Mesendoderm (in vitro differentiated cells): ENCODE results near the gene DDX54.
"Not testable (repeated sequence)": the region's sequence is repeated elsewhere in the genome, so short reads cannot be mapped to it uniquely, and the experiment has no call there.

Source experiments
- DNase-seq: peaks from one replicate; pipeline ENCODE4 v3.0.0; 2013
- H2AK5ac ChIP-seq: 2 replicates; pipeline ENCODE4 v1.6.1; 2013; ENCODE audit warnings: low read length, inconsistent platforms
- H2BK120ac ChIP-seq: 2 replicates; pipeline ENCODE4 v1.6.1; 2013; ENCODE audit warnings: low read depth, mild to moderate bottlenecking, low read length, moderate library complexity, mixed read lengths
- H2BK15ac ChIP-seq: replicated peaks from 2 replicates; pipeline ENCODE4 v1.6.1; 2013; ENCODE audit warnings: low read depth, mild to moderate bottlenecking, moderate library complexity
- H2BK5ac ChIP-seq: 2 replicates; pipeline ENCODE4 v1.6.1; 2013; ENCODE audit warnings: low read length, inconsistent platforms
- H3K18ac ChIP-seq: 2 replicates; pipeline ENCODE4 v1.6.1; 2013; ENCODE audit warnings: mild to moderate bottlenecking, low read length, mixed read lengths
- H3K23ac ChIP-seq: one replicate; pipeline ENCODE4 v1.6.1; 2013; ENCODE audit warnings: low read length
- H3K27ac ChIP-seq: 2 replicates; pipeline ENCODE4 v1.5.1; 2013; ENCODE audit warnings: low read depth, mild to moderate bottlenecking, inconsistent platforms, low read length, moderate library complexity
- H3K27me3 ChIP-seq: 2 replicates; pipeline ENCODE4 v1.6.1; 2013; ENCODE audit warnings: low read length, control low read depth, mild to moderate bottlenecking, inconsistent platforms; ENCODE audit not compliant: insufficient read depth, poor library complexity
- H3K36me3 ChIP-seq: 2 replicates; pipeline ENCODE4 v1.6.1; 2013; ENCODE audit warnings: low read length, inconsistent platforms; ENCODE audit not compliant: control insufficient read depth, insufficient read depth
- H3K4ac ChIP-seq: one replicate; pipeline ENCODE4 v1.6.1; 2013; ENCODE audit warnings: low read depth, mild to moderate bottlenecking, low read length, moderate library complexity
- H3K4me1 ChIP-seq: 2 replicates; pipeline ENCODE4 v1.6.1; 2013; ENCODE audit warnings: low read depth, low read length, inconsistent platforms; ENCODE audit not compliant: control insufficient read depth
- H3K4me2 ChIP-seq: 2 replicates; pipeline ENCODE4 v1.6.1; 2013; ENCODE audit warnings: low read length
- H3K4me3 ChIP-seq: 2 replicates; pipeline ENCODE4 v1.5.1; 2013; ENCODE audit warnings: mild to moderate bottlenecking, low read length
- H3K56ac ChIP-seq: one replicate; pipeline ENCODE4 v1.6.1; 2013; ENCODE audit warnings: low read length
- H3K79me1 ChIP-seq: 2 replicates; pipeline ENCODE4 v1.6.1; 2013; ENCODE audit warnings: low read length, inconsistent platforms
- H3K79me2 ChIP-seq: 2 replicates; pipeline ENCODE4 v1.6.1; 2013; ENCODE audit warnings: mild to moderate bottlenecking, low read length; ENCODE audit not compliant: control insufficient read depth, insufficient read depth
- H3K9ac ChIP-seq: 2 replicates; pipeline ENCODE4 v1.6.1; 2013; ENCODE audit warnings: low read length, inconsistent platforms
- H4K5ac ChIP-seq: one replicate; pipeline ENCODE4 v1.6.1; 2013; ENCODE audit warnings: low read length
- H4K8ac ChIP-seq: one replicate; pipeline ENCODE4 v1.6.1; 2013; ENCODE audit warnings: low read depth, mild to moderate bottlenecking, control low read depth, low read length, moderate library complexity
- WGBS: extraction: QIAGEN DNeasy Blood & Tissue Kit; methylation state at CpG from one replicate; pipeline ENCODE4 v1.1.7; 2013; ENCODE audit warnings: low lambda C conversion rate, missing lambda C conversion rate; ENCODE audit not compliant: insufficient coverage; ENCODE audit errors: extremely low coverage; 5-methylcytosine and 5-hydroxymethylcytosine counted together

DDX54 gene

GRCh38 chr12:113142173-113142885, 42.9 kb downstream of the DDX54 start:
- Histone ChIP-seq H3K79me2 (no peaks in the 10 kb centered on the region), H4K8ac (no peak overlapping the region), H3K4me3 (no peak overlapping the region), H2BK15ac (no peak overlapping the region), H3K27ac (no peak overlapping the region), H2AK5ac (no peak overlapping the region), H4K5ac (no peak overlapping the region), H3K79me1 (no peaks in the 10 kb centered on the region), H3K4me1 (no peaks in the 10 kb centered on the region), H3K23ac (no peak overlapping the region), H3K18ac (no peak overlapping the region), H3K4ac (no peak overlapping the region), H2BK120ac (no peak overlapping the region), H3K56ac (no peak overlapping the region), H3K9ac (no peak overlapping the region), H2BK5ac (no peak overlapping the region), H3K4me2 (no peak overlapping the region), H3K27me3 (no peaks in the 10 kb centered on the region), H3K36me3 (no peaks in the 10 kb centered on the region)
- WGBS, result no CpG with 5 or more reads among the region's 17 CpGs
- DNase-seq, result no peak

GRCh38 chr12:113141716-113142115, 43.6 kb downstream of the DDX54 start:
- not testable (repeated sequence) for H3K4me1 ChIP-seq, H3K27me3 ChIP-seq, H2BK5ac ChIP-seq, H2BK120ac ChIP-seq, H3K18ac ChIP-seq, H3K56ac ChIP-seq, H2BK15ac ChIP-seq, H3K36me3 ChIP-seq, H3K79me2 ChIP-seq, H3K4ac ChIP-seq, H3K27ac ChIP-seq, H3K79me1 ChIP-seq, H4K8ac ChIP-seq, H3K9ac ChIP-seq, H3K4me2 ChIP-seq, H4K5ac ChIP-seq, DNase-seq, H3K23ac ChIP-seq, H3K4me3 ChIP-seq, H2AK5ac ChIP-seq
- WGBS, result no CpG with 5 or more reads among the region's 3 CpGs

GRCh38 chr12:113140706-113141105, 44.6 kb downstream of the DDX54 start:
- Histone ChIP-seq H3K36me3 (no peaks in the 10 kb centered on the region), H3K79me1 (no peaks in the 10 kb centered on the region), H3K23ac (no peak overlapping the region), H3K18ac (no peak overlapping the region), H4K8ac (no peak overlapping the region), H3K4me2 (no peak overlapping the region), H2BK120ac (no peak overlapping the region), H3K4me1 (peaks cover 6% of the 10 kb centered on the region), H3K56ac (no peak overlapping the region), H4K5ac (no peak overlapping the region), H3K9ac (no peak overlapping the region), H3K4me3 (no peak overlapping the region), H3K27me3 (no peaks in the 10 kb centered on the region), H3K4ac (no peak overlapping the region), H2AK5ac (no peak overlapping the region), H3K27ac (no peak overlapping the region), H2BK15ac (no peak overlapping the region), H3K79me2 (no peaks in the 10 kb centered on the region), H2BK5ac (no peak overlapping the region)
- no CpG with 5 or more reads among the region's 7 CpGs for WGBS
- no peak for DNase-seq

- no peak overlapping the region for H2BK15ac ChIP-seq
- no peak overlapping the region for H2BK120ac ChIP-seq
- no peaks in the 10 kb centered on the region for H3K36me3 ChIP-seq
- DNase-seq, result no peak
- H3K79me1 ChIP-seq, result no peaks in the 10 kb centered on the region
- no CpG with 5 or more reads among the region's 3 CpGs for WGBS
- no peaks in the 10 kb centered on the region for H3K79me2 ChIP-seq
- H4K8ac ChIP-seq, result no peak overlapping the region
- H2BK5ac ChIP-seq, result no peak overlapping the region
- H4K5ac ChIP-seq, result no peak overlapping the region
- H3K4ac ChIP-seq, result no peak overlapping the region
- no peak overlapping the region for H3K18ac ChIP-seq
- H3K56ac ChIP-seq, result no peak overlapping the region
- no peak overlapping the region for H3K27ac ChIP-seq
- H3K27me3 ChIP-seq, result no peaks in the 10 kb centered on the region
- no peak overlapping the region for H3K4me2 ChIP-seq
- no peak overlapping the region for H3K4me3 ChIP-seq
- H2AK5ac ChIP-seq, result no peak overlapping the region
- H3K4me1 ChIP-seq, result peaks cover 6% of the 10 kb centered on the region
- no peak overlapping the region for H3K23ac ChIP-seq
- H3K9ac ChIP-seq, result no peak overlapping the region
Measured at GRCh38 chr12:113138826-113139225, 46.5 kb downstream of the DDX54 start.

DNA sequence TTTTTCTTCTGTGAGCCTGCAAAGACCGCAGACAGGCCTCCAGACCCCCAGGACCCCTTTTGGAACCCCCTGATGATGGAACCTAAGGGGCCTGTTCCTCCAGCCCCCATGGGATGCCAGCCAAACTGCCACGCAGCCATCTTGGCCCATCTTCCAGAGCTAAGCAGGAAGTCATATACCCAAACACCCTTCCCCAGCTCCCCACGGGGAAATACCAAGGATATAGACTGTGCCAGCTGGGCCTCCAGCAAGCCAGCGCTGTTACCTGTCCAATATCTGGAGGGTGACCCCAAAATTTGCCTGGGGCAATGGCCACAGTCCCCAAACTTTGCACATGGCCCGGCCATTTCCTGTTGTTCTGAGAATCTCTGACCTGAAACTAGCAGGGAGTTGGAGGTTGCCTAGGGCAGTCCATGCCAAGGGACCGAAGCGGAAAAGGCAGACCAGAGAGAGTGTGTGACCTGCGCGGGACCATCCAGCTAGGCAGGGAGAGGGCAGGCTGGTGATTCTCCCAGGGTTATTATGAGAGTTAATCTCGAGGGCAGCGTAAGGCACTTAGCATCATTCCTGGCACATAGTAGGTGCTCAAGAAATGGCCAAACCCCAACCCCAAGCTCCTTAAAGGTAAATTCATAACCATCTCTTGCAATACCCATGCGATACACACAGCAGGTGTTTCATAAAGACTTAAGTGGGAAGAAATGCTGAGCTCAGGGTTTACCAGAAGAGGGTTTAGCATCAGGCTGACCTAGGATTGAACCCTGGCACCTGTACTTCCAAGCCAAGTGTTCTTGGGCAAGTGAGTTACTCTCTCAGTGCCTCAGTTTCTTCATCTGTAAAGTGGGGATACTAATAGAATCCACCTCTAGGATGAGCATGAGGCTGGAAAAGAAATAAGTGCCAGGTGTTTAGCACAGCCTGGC, 47.2 kb downstream of the DDX54 start:
- H2BK15ac ChIP-seq, result no peak overlapping the region
- no peak overlapping the region for H3K4me3 ChIP-seq
- no peak overlapping the region for H4K8ac ChIP-seq
- no peaks in the 10 kb centered on the region for H3K79me2 ChIP-seq
- no peak overlapping the region for H3K27ac ChIP-seq
- no peaks in the 10 kb centered on the region for H3K79me1 ChIP-seq
- no peak overlapping the region for H4K5ac ChIP-seq
- no peak overlapping the region for H3K18ac ChIP-seq
- no peak overlapping the region for H2BK5ac ChIP-seq
- H2AK5ac ChIP-seq, result no peak overlapping the region
- no CpG with 5 or more reads among the region's 12 CpGs for WGBS
- no peaks in the 10 kb centered on the region for H3K36me3 ChIP-seq
- H3K4me2 ChIP-seq, result no peak overlapping the region
- no peak overlapping the region for H3K56ac ChIP-seq
- H3K9ac ChIP-seq, result no peak overlapping the region
- H2BK120ac ChIP-seq, result no peak overlapping the region
- no peaks in the 10 kb centered on the region for H3K27me3 ChIP-seq
- DNase-seq, result no peak
- peaks cover 6% of the 10 kb centered on the region for H3K4me1 ChIP-seq
- H3K4ac ChIP-seq, result no peak overlapping the region
- no peak overlapping the region for H3K23ac ChIP-seq
